Activated B cell treated with CpG ODN at 0.5 μM for 24 hours (primary cell): ENCODE data around the gene RRAGA. TPM values are rescaled to one million over a fixed set of nuclear protein-coding genes. Genes with fewer than 3 reads are reported as not detected.
"Not testable (repeated sequence)": the region's sequence is repeated elsewhere in the genome, so short reads cannot be mapped to it uniquely, and the experiment has no call there.

Experiments
- ATAC-seq: fragments of 200-7000 bp; cut with Tn5 transposase; one replicate; pipeline ENCODE4 v1.10.0; 2021; ENCODE audit warnings: low read depth, mild to moderate bottlenecking, moderate library complexity
- CTCF ChIA-PET: fragments of 350-600 bp; sonication (Branson Sonifier 250); formaldehyde crosslinking; loops from one replicate; lab custom pipeline; 2021; ENCODE audit warnings: antibody characterized with exemption; lab: Charles Lee
- POLR2A ChIA-PET: fragments of 350-600 bp; sonication (Branson Sonifier 250); formaldehyde crosslinking; loops from one replicate; lab custom pipeline; 2021; ENCODE audit warnings: antibody characterized with exemption; lab: Charles Lee
- DNase-seq: peaks from one replicate; pipeline ENCODE4 v3.0.0; 2022
- H3K27ac Mint-ChIP-seq: one replicate; pipeline ENCODE4 v1.8.0; 2020; ENCODE audit warnings: mixed read lengths
- H3K27me3 Mint-ChIP-seq: one replicate; pipeline ENCODE4 v1.8.0; 2021; ENCODE audit warnings: mixed read lengths
- H3K36me3 Mint-ChIP-seq: one replicate; pipeline ENCODE4 v1.8.0; 2021; ENCODE audit warnings: low read depth, mixed read lengths
- H3K4me1 Mint-ChIP-seq: one replicate; pipeline ENCODE4 v1.8.0; 2021; ENCODE audit warnings: mixed read lengths
- H3K4me3 Mint-ChIP-seq: one replicate; pipeline ENCODE4 v1.8.0; 2020; ENCODE audit warnings: mild to moderate bottlenecking, mixed read lengths
- H3K9me3 Mint-ChIP-seq: one replicate; pipeline ENCODE4 v1.8.0; 2020; ENCODE audit warnings: mixed read lengths
- intact Hi-C: fragments of 100-400 bp; cut with micrococcal nuclease; formaldehyde crosslinking; loops from one replicate; pipeline ENCODE4 v1.15.1; 2024
- total RNA-seq: library from RNA; stranded (reverse); gene quantifications from 2 replicates; pipeline ENCODE4 v1.2.3, GENCODE V29; 2022
- TF ChIP-seq, protein P1 (sequence below): fragments of 200-600 bp; IDR thresholded peaks from one replicate; pipeline ENCODE4 v1.8.0; 2022; ENCODE audit warnings: antibody characterized with exemption, mild to moderate bottlenecking

Gene RRAGA
- total RNA-seq, 1 donor from 2014 or later: 45.0 TPM

DNA sequence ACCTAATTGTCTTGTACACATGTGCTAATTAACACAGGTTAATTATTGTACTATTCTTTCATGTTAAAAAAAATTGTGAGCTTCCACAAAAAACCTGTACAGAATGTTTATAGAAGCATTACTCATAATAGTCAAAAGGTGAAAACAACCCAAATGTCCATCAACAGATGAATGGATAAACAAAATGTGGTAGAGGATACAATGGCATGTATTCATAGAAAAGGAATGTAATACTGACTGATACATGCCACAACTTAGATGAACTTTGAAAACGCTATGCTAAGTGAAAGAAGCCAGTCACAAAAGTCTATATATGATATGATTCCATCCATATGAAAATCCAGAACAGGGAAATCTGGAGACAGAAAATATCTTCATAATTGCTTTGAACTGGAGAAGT, 25.6 kb downstream of the RRAGA start:
- TF ChIP-seq, protein P1, sequence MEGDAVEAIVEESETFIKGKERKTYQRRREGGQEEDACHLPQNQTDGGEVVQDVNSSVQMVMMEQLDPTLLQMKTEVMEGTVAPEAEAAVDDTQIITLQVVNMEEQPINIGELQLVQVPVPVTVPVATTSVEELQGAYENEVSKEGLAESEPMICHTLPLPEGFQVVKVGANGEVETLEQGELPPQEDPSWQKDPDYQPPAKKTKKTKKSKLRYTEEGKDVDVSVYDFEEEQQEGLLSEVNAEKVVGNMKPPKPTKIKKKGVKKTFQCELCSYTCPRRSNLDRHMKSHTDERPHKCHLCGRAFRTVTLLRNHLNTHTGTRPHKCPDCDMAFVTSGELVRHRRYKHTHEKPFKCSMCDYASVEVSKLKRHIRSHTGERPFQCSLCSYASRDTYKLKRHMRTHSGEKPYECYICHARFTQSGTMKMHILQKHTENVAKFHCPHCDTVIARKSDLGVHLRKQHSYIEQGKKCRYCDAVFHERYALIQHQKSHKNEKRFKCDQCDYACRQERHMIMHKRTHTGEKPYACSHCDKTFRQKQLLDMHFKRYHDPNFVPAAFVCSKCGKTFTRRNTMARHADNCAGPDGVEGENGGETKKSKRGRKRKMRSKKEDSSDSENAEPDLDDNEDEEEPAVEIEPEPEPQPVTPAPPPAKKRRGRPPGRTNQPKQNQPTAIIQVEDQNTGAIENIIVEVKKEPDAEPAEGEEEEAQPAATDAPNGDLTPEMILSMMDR: no peak
- H3K27ac Mint-ChIP-seq: no peak overlapping the region
- ChIA-PET CTCF (no interaction called here), POLR2A (no interaction called here)
- no peaks in the 10 kb centered on the region for H3K9me3 Mint-ChIP-seq
- H3K4me3 Mint-ChIP-seq: no peak overlapping the region
- intact Hi-C loops: no loop called here
- H3K27me3 Mint-ChIP-seq: no peaks in the 10 kb centered on the region
- ATAC-seq: no peak
- H3K4me1 Mint-ChIP-seq: no peaks in the 10 kb centered on the region
- DNase-seq: no peak
- peaks cover 61% of the 10 kb centered on the region for H3K36me3 Mint-ChIP-seq

- peaks cover 69% of the 10 kb centered on the region for H3K36me3 Mint-ChIP-seq
- peak; percentile 45 for ATAC-seq
- intact Hi-C loops: loop anchor here (1.0 kb wide), 2 partner anchors 89 to 372 kb away; no protein-coding TSS in a partner anchor
- H3K9me3 Mint-ChIP-seq: no peaks in the 10 kb centered on the region
- POLR2A ChIA-PET: interaction anchor here (0.7 kb wide), 1 partner anchor 276 kb away, joined by 3 read pairs; no protein-coding TSS in a partner anchor
- TF ChIP-seq, protein P1: no peak
- CTCF ChIA-PET: interaction anchor here (0.9 to 4.9 kb wide), 6 partner anchors 36 to 380 kb away, joined by 3 to 29 read pairs (median 4); partner anchors contain the start of gene RRAGA
- H3K27ac Mint-ChIP-seq: no peak overlapping the region
- no peaks in the 10 kb centered on the region for H3K27me3 Mint-ChIP-seq
- no peak for DNase-seq
- H3K4me1 Mint-ChIP-seq: no peaks in the 10 kb centered on the region
- H3K4me3 Mint-ChIP-seq: no peak overlapping the region
Measured at GRCh38 chr9:19085295-19085694, 36.1 kb downstream of the RRAGA start.

DNA sequence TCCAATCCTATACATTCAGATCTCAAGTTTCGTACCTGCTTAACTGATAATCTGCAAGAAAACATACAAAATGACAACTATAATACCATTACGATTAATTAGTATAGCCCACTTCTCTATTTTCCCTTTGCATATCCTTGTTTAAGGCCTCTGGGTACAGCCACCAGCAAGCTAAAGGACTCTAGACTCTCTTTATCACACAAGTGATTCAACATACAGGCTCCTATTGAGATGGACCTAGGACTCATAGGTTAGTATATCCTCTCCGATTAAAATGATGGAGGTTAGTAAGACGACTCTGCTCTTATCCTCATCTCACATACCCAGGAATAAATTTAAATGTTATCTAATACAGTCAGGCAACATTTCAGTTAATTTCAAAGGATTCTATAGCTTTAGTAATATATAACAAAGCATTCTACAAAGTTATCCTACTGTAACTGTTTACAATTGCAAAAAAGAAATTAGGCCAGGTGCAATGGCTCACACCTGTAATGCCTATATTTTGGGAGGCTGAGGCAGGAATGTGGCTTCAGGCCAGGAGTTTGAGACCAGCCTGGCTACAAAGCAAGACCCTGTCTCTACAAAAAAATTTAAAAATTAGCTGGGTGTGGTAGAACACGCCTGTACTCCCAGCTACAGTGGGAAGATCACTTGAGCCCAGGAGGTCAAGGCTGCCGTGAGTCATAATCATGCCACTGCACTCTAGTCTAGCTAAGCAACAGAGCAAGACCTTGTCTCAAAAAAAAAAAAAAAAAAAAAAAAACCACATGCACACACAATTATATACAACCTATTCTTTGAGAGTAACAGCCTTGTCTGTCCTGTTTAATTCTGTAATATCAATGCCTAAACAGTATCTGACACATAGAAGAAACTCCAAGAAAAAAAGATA, 38.1 kb downstream of the RRAGA start:
- ChIA-PET POLR2A (interaction anchor here (0.7 kb wide), 1 partner anchor 186 kb away, joined by 3 read pairs; no protein-coding TSS in a partner anchor), CTCF (interaction anchor here (2.7 to 4.9 kb wide), 2 partner anchors 87 to 369 kb away, joined by 23 to 29 read pairs; no protein-coding TSS in a partner anchor)
- TF ChIP-seq, protein P1: no peak
- H3K27me3 Mint-ChIP-seq: no peaks in the 10 kb centered on the region
- DNase-seq (no peak), ATAC-seq (no peak)
- intact Hi-C loops: no loop called here
- no peaks in the 10 kb centered on the region for H3K4me1 Mint-ChIP-seq
- no peaks in the 10 kb centered on the region for H3K9me3 Mint-ChIP-seq
- peaks cover 73% of the 10 kb centered on the region for H3K36me3 Mint-ChIP-seq
- no peak overlapping the region for H3K4me3 Mint-ChIP-seq
- no peak overlapping the region for H3K27ac Mint-ChIP-seq

GRCh38 chr9:19097431-19097830, 48.2 kb downstream of the RRAGA start:
- ATAC-seq, DNase-seq, intact Hi-C loops, CTCF ChIA-PET, H3K27me3 Mint-ChIP-seq, H3K9me3 Mint-ChIP-seq, H3K4me3 Mint-ChIP-seq: not testable (repeated sequence)
- Mint-ChIP-seq H3K4me1 (peaks cover 25% of the 10 kb centered on the region), H3K36me3 (peaks cover 39% of the 10 kb centered on the region), H3K27ac (peak overlapping the region; percentile 46)
- POLR2A ChIA-PET: interaction anchor here (0.8 kb wide), 1 partner anchor 31 kb away, joined by 3 read pairs; no protein-coding TSS in a partner anchor

Other genes with a start within 250 kb of the RRAGA start
- 0.02 TPM in 1 of 2 replicates, not detected in the other for gene SAXO1, start 16.2 kb upstream of the RRAGA start, total RNA-seq
- 13.7 and 15.3 TPM in 2 replicates for gene HAUS6, start 53.5 kb downstream of the RRAGA start, total RNA-seq
- 13.3 and 16.0 TPM in 2 replicates for gene PLIN2, start 78.1 kb downstream of the RRAGA start, total RNA-seq
- gene DENND4C, start 181.3 kb downstream of the RRAGA start, total RNA-seq: 27.1 and 33.4 TPM in 2 replicates